ENCODE data around the gene BMPR1A. TPM values are rescaled to one million over a fixed set of nuclear protein-coding genes. Genes with fewer than 3 reads are reported as not detected.
"Not testable (repeated sequence)": the region's sequence is repeated elsewhere in the genome, so short reads cannot be mapped to it uniquely, and the experiment has no call there.

Gene BMPR1A
- total RNA-seq, 4 donors from 2014 or later = 5.2 to 40.2 (median 26.0) TPM

GRCh38 chr10:86946213-86947155, 190.1 kb downstream of the BMPR1A start:
- intact Hi-C loops (cut with DNase I) = no loop called here
- peaks cover 0 to 47% (median 6%) of the 10 kb centered on the region in 3 donors for H3K4me1 ChIP-seq
- DNase-seq = no peak
- TF ChIP-seq CTCF (IDR thresholded peaks at IDR 0.05) (no peak), POLR2A (IDR thresholded peaks at IDR 0.05) (no peak)
- 77 to 86% methylated on average over 6 to 12 of the region's 13 CpGs for WGBS, 2 donors
- H3K27ac ChIP-seq = no peak overlapping the region
- H3K4me3 ChIP-seq = no peak overlapping the region
- no peaks in the 10 kb centered on the region for H3K9me3 ChIP-seq
- no peaks in the 10 kb centered on the region for H3K36me3 ChIP-seq
- H3K27me3 ChIP-seq = no peaks in the 10 kb centered on the region

DNA sequence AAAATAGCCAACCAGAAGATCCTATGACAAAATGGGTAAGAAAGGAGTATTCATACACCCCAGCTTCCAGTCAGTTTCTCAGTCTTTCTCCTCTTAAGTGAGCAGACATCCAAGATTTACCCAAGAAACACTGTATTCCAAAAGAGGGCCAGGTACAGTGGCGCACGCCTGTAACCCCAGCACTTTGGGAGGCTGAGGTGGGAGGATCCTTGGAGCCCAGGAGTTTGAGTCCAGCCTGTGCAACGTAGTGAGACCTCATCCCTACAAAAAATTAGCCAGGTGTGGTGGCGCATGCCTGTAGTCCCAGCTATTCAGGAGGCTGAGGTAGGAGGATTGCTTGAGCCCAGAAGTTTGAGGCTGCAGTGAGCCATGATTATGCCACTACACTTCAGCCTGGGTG, 191.4 kb downstream of the BMPR1A start:
- H3K4me1 ChIP-seq = peaks cover 0 to 53% (median 6%) of the 10 kb centered on the region in 3 donors
- 86 to 100% methylated on average over 1 to 3 of the region's 4 CpGs for WGBS, 2 donors
- H3K9me3 ChIP-seq; DNase-seq; H3K27ac ChIP-seq; H3K36me3 ChIP-seq; H3K27me3 ChIP-seq; intact Hi-C loops (cut with DNase I); H3K4me3 ChIP-seq: not testable (repeated sequence)

GRCh38 chr10:86950349-86950748, 193.9 kb downstream of the BMPR1A start:
- Histone ChIP-seq H3K27me3 (no peaks in the 10 kb centered on the region), H3K4me3 (no peak overlapping the region), H3K36me3 (no peaks in the 10 kb centered on the region), H3K9me3 (peaks cover 0 to 9% (median 0%) of the 10 kb centered on the region in 3 donors), H3K27ac (peak overlapping the region in 1 of 4 donors; percentile 55), H3K4me1 (peaks cover 0 to 60% (median 24%) of the 10 kb centered on the region in 3 donors)
- TF ChIP-seq POLR2A (IDR thresholded peaks at IDR 0.05) (no peak), CTCF (IDR thresholded peaks at IDR 0.05) (no peak)
- WGBS, 2 donors = 18 to 31% methylated on average over 1 of the region's 1 CpG
- intact Hi-C loops (cut with DNase I) = no loop called here
- DNase-seq = no peak

GRCh38 chr10:86951184-86951761, 194.9 kb downstream of the BMPR1A start:
- Histone ChIP-seq H3K4me1 (peaks cover 0 to 59% (median 22%) of the 10 kb centered on the region in 3 donors), H3K27ac (peak overlapping the region in 2 of 4 donors; percentile 46 to 55), H3K9me3 (peaks cover 0 to 9% (median 0%) of the 10 kb centered on the region in 3 donors), H3K36me3 (no peaks in the 10 kb centered on the region), H3K4me3 (no peak overlapping the region), H3K27me3 (no peaks in the 10 kb centered on the region)
- TF ChIP-seq POLR2A (IDR thresholded peaks at IDR 0.05) (no peak), CTCF (IDR thresholded peaks at IDR 0.05) (no peak)
- intact Hi-C loops (cut with DNase I) = no loop called here
- no peak for DNase-seq

GRCh38 chr10:86952106-86952505, 195.7 kb downstream of the BMPR1A start:
- intact Hi-C loops (cut with DNase I) = no loop called here
- DNase-seq = no peak
- peak overlapping the region in 2 of 4 donors; percentile 46 to 55 for H3K27ac ChIP-seq

DNA sequence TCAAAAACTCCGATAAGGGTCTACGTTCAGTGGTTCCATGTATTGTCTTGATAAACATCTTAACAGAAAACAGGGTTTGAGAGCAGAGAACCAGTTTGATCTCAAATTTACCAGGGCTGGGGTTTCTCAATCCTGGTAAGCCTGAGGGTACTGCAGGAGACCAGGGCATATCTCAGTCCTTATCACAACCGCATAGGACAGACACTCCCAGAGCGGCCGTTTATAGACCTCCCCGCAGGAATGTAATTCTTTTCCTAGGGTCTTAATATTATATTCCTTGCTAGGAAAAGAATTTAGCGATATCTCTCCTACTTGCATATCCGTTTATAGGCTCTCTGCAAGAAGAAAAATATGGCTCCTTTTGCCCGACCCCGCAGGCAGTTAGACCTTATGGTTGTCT, 196.3 kb downstream of the BMPR1A start:
- H3K4me3 ChIP-seq; H3K9me3 ChIP-seq; H3K36me3 ChIP-seq; DNase-seq; intact Hi-C loops (cut with DNase I); H3K27me3 ChIP-seq: not testable (repeated sequence)
- Histone ChIP-seq H3K27ac (peak overlapping the region in 2 of 4 donors; percentile 9 to 31), H3K4me1 (peaks cover 0 to 65% (median 22%) of the 10 kb centered on the region in 3 donors)
- WGBS, 2 donors = 96% methylated on average over 10 of the region's 10 CpGs

More at GRCh38 chr10:86952106-86952505, 195.7 kb downstream of the BMPR1A start:
- Histone ChIP-seq H3K9me3 (peaks cover 0 to 9% (median 0%) of the 10 kb centered on the region in 3 donors), H3K4me3 (no peak overlapping the region), H3K27me3 (no peaks in the 10 kb centered on the region), H3K36me3 (no peaks in the 10 kb centered on the region), H3K4me1 (peaks cover 0 to 59% (median 22%) of the 10 kb centered on the region in 3 donors)
- TF ChIP-seq POLR2A (IDR thresholded peaks at IDR 0.05) (no peak), CTCF (IDR thresholded peaks at IDR 0.05) (no peak)
- WGBS, 2 donors = 82 to 92% methylated on average over 7 of the region's 7 CpGs

Data from esophagus squamous epithelium (tissue), 5 donors.